VCaP (cell line): ENCODE measurements around the gene SNX32.
"Not testable (repeated sequence)": the region's sequence is repeated elsewhere in the genome, so short reads cannot be mapped to it uniquely, and the experiment has no call there.

Experiments
- H3K27ac ChIP-seq: fragments of 450-650 bp; 2 replicates; pipeline ENCODE4 v1.5.1; 2017
- CTCF ChIP-seq: fragments of 450-650 bp; conservative IDR thresholded peaks from 2 replicates; pipeline ENCODE4 v1.5.1; 2017; ENCODE audit warnings: mild to moderate bottlenecking, moderate library complexity

The SNX32 gene

GRCh38 chr11:65822776-65823528, 10.8 kb upstream of the SNX32 start:
- peak; percentile 39 for TF ChIP-seq CTCF
- peak overlapping the region; percentile 89 for H3K27ac ChIP-seq

DNA sequence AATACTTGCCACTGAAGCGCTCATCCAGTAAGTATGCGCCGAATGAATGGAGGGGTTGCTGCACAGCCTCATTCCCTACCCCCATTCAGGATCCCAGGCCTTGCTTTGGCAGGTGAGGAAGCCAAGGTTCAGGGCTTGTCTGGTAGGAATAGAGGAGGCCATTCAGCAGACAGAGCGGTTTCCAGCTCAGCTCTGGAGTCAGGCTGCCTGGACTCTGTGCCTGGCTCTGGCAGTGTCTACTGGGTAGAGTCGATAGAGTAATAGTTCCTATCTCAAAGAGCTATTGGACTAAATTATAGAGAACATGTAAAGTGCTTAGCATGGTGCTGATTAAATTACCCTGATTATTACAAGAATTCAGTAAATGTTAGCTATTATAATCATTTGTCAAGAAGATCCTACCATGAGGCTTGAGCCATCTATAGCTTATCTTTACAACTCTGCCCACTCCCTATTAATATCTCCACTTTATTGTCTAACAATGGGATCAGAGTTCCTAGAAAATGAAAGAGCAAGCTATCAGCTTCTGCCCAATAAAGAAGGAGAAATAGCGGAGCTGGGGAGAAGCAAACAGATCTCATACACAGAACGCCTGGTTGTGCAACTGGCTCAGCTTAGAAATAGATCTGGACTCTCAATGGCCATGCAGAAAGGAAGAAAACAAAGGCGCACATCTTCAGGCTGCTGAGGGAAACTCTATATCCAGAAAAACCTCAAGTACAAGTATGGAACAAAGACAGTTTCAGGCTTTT, 6.6 kb upstream of the SNX32 start:
- H3K27ac ChIP-seq, result no peak overlapping the region
- no peak for TF ChIP-seq CTCF

GRCh38 chr11:65829459-65829858, 4.3 kb upstream of the SNX32 start:
- no peak for TF ChIP-seq CTCF
- no peak overlapping the region for H3K27ac ChIP-seq

- H3K27ac ChIP-seq, result not testable (repeated sequence)
Observed at GRCh38 chr11:65832231-65832630, 1.5 kb upstream of the SNX32 start.

DNA sequence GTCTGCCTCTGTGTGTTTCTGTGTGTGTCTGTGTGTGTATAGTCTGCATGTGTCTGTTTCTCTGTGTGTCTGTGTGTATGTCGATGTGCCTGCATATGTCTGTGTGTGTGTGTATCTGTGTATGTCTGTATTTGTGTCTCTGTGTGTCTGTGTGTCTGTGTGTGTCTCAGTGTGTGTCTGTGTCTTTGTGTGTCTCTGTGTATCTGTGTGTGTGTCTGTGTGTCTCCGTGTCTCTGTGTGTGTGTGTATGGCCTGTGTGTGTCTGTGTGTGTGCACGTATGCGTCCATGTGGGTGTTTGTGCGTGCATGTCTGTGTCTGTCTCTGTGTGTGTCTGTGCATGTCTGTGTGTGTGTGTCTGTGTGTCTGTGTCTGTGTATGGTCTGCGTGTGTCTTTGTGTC, 439 bp downstream of the SNX32 start:
- TF ChIP-seq CTCF, result no peak

GRCh38 chr11:65842144-65842543, 8.4 kb downstream of the SNX32 start:
- TF ChIP-seq CTCF, result no peak
- no peak overlapping the region for H3K27ac ChIP-seq

More for the DNA sequence above, 439 bp downstream of the SNX32 start:
- peak overlapping the region; percentile 28; the same call in 1 of the 2 replicates for H3K27ac ChIP-seq

GRCh38 chr11:65843811-65844210, 10.0 kb downstream of the SNX32 start:
- peak overlapping the region; percentile 60 for H3K27ac ChIP-seq
- TF ChIP-seq CTCF, result no peak
